K562 (cell line): ENCODE data around the gene SERPINB7. TPM values are rescaled to one million over a fixed set of nuclear protein-coding genes. Genes with fewer than 3 reads are reported as not detected.

Source experiments
- ATAC-seq: fragments of 200-7000 bp; cut with Tn5 transposase; 3 replicates; pipeline ENCODE4 v1.9.1; 2020; ENCODE audit warnings: moderate library complexity
- BruUV-seq: library from RNA; stranded (reverse); fragments of 400-500 nt; replicated peaks from 2 replicates; lab custom pipeline; 2021; lab: Mats Ljungman, UMichigan
- CTCF ChIA-PET: fragments of 300-600 bp; formaldehyde crosslinking; extraction: SDS; loops from one replicate; lab custom pipeline; 2021; ENCODE audit warnings: low intra/inter-chr PET ratio; lab: Yijun Ruan, JAX
- POLR2A ChIA-PET: fragments of 300-600, 350-650 bp; sonication (Branson Sonifier 250); formaldehyde crosslinking; extraction: SDS; loops from one replicate; lab custom pipeline; 2021; ENCODE audit warnings: antibody characterized with exemption, inconsistent platforms; lab: Yijun Ruan, JAX
- DNase-seq, 4 experiments: peaks; one replicate each; pipeline versions ENCODE4 v3.0.0 to v3.0.0-alpha.2; 2011 to 2018; ENCODE audit warnings: low spot score in 3 of 4, mixed read lengths in 3 of 4; ENCODE audit errors: extremely low read depth in 1 of 4
- FAIRE-seq: peaks from 2 replicates; lab custom pipeline; 2011; peaks lifted over from hg19 to GRCh38; lab: Jason Lieb, UNC
- H2AFZ ChIP-seq: 2 replicates; pipeline ENCODE4 v1.6.0; 2011; ENCODE audit warnings: low read depth, low read length, control low read depth, inconsistent platforms
- H3K27ac ChIP-seq: fragments of 200-600 bp; 3 replicates; pipeline ENCODE4 v1.8.0; 2011; ENCODE audit warnings: low read depth, mild to moderate bottlenecking, control low read depth, inconsistent platforms, low read length, moderate library complexity, mixed read lengths; ENCODE audit errors: extremely low read depth
- H3K27me3 ChIP-seq, 2 experiments: fragments of 300-600 bp in 1 of 2; 2 replicates in 1 of 2; 3 replicates in 1 of 2; pipeline versions ENCODE4 v1.6.0 to v1.8.0; 2011; ENCODE audit warnings: inconsistent platforms in 2 of 2, low read length in 2 of 2, mild to moderate bottlenecking in 1 of 2, mixed read lengths in 1 of 2, moderate library complexity in 1 of 2; ENCODE audit not compliant: control insufficient read depth in 2 of 2, insufficient read depth in 2 of 2
- H3K36me3 ChIP-seq: fragments of 300-600 bp; 3 replicates; pipeline ENCODE4 v1.8.0; 2011; ENCODE audit warnings: mild to moderate bottlenecking, low read length, inconsistent platforms; ENCODE audit not compliant: control insufficient read depth, insufficient read depth
- H3K4me1 ChIP-seq, 2 experiments: fragments of 200-600 bp in 1 of 2; replicated peaks in 1 of 2; 2 replicates in 1 of 2; 3 replicates in 1 of 2; pipeline versions ENCODE4 v1.5.1 to v1.8.0; 2011; ENCODE audit warnings: inconsistent platforms in 2 of 2, low read length in 2 of 2, mild to moderate bottlenecking in 1 of 2, mixed read lengths in 1 of 2, moderate library complexity in 1 of 2; ENCODE audit not compliant: control insufficient read depth in 2 of 2, insufficient read depth in 2 of 2
- H3K4me2 ChIP-seq: 2 replicates; pipeline ENCODE4 v1.6.1; 2011; ENCODE audit warnings: low read length, control low read depth, inconsistent platforms, mixed read lengths; ENCODE audit not compliant: insufficient read depth
- H3K4me3 ChIP-seq: fragments of 200-600 bp; sonication (generic), shearing (Covaris generic); 2 replicates; pipeline ENCODE4 v1.5.1; 2016; ENCODE audit warnings: control low read depth, inconsistent platforms
- H3K79me2 ChIP-seq: fragments of 200-600 bp; 3 replicates; pipeline ENCODE4 v1.8.0; 2011; ENCODE audit warnings: low read length, inconsistent platforms; ENCODE audit not compliant: control insufficient read depth, insufficient read depth
- H3K9ac ChIP-seq, 2 experiments: 2 replicates each; pipeline versions ENCODE4 v1.6.0 to v1.6.1; 2011; ENCODE audit warnings: low read depth in 2 of 2, low read length in 2 of 2, control low read depth in 1 of 2, inconsistent platforms in 1 of 2, mild to moderate bottlenecking in 1 of 2, mixed read lengths in 1 of 2; ENCODE audit not compliant: insufficient read depth in 1 of 2
- H3K9me1 ChIP-seq: one replicate; pipeline ENCODE4 v1.6.0; 2011; ENCODE audit warnings: inconsistent platforms, mild to moderate bottlenecking, low read length, moderate library complexity; ENCODE audit not compliant: control insufficient read depth, insufficient read depth
- H3K9me3 ChIP-seq: replicated peaks from 2 replicates; pipeline ENCODE4 v1.5.1; 2011; ENCODE audit warnings: low read depth, low read length, inconsistent platforms; ENCODE audit not compliant: control insufficient read depth, insufficient read depth
- H4K20me1 ChIP-seq: replicated peaks from 2 replicates; pipeline ENCODE4 v1.6.1; 2011; ENCODE audit warnings: low read length, inconsistent platforms, mixed read lengths; ENCODE audit not compliant: control insufficient read depth, insufficient read depth
- CREB3L1 ChIP-seq: fragments of 450-650 bp; IDR thresholded peaks from 2 replicates; pipeline ENCODE4 v1.6.1; 2014; ENCODE audit warnings: low read depth, mild to moderate bottlenecking, moderate library complexity, borderline replicate concordance
- FOS ChIP-seq: IDR thresholded peaks from 3 replicates; pipeline ENCODE4 v1.6.1; 2011; ENCODE audit not compliant: insufficient read length; ENCODE audit errors: extremely low read depth
- FOXK2 ChIP-seq, 2 experiments: fragments of 450-650 bp; IDR thresholded peaks in 1 of 2; conservative IDR thresholded peaks in 1 of 2; 2 replicates each; pipeline ENCODE4 v1.6.1; 2016; ENCODE audit warnings: low read depth in 2 of 2, mild to moderate bottlenecking in 1 of 2
- GATAD2B ChIP-seq: fragments of 450-650 bp; IDR thresholded peaks from 2 replicates; pipeline ENCODE4 v1.6.1; 2017; ENCODE audit warnings: mild to moderate bottlenecking, borderline replicate concordance
- JUNB ChIP-seq: fragments of 450-650 bp; formaldehyde crosslinking; conservative IDR thresholded peaks from 2 replicates; pipeline ENCODE4 v1.4.0; 2020; ENCODE audit warnings: mild to moderate bottlenecking
- KDM5B ChIP-seq: fragments of 200-600 bp; sonication (generic); IDR thresholded peaks from 2 replicates; pipeline ENCODE4 v1.6.1; 2012; ENCODE audit warnings: low read depth, mild to moderate bottlenecking, moderate library complexity, low read length, control low read depth, inconsistent platforms; ENCODE audit not compliant: insufficient replicate concordance
- KLF13 ChIP-seq: fragments of 450-650 bp; IDR thresholded peaks from 2 replicates; pipeline ENCODE4 v1.6.1; 2016; ENCODE audit warnings: missing genetic modification characterization, low read depth, mild to moderate bottlenecking, missing compliant biosample characterization, moderate library complexity, borderline replicate concordance
- LCOR ChIP-seq: sonication (generic); formaldehyde crosslinking; IDR thresholded peaks from 2 replicates; pipeline ENCODE4 v1.8.0; 2022; ENCODE audit warnings: mild to moderate bottlenecking, missing genetic modification reagents
- MED1 ChIP-seq: sonication (generic); formaldehyde crosslinking; IDR thresholded peaks from 2 replicates; pipeline ENCODE4 v1.8.1; 2023; ENCODE audit warnings: missing genetic modification reagents, borderline replicate concordance
- MEIS2 ChIP-seq: fragments of 450-650 bp; IDR thresholded peaks from 2 replicates; pipeline ENCODE4 v1.6.1; 2014; ENCODE audit warnings: mild to moderate bottlenecking; ENCODE audit not compliant: partially characterized antibody
- NFRKB ChIP-seq: fragments of 450-650 bp; IDR thresholded peaks from 2 replicates; pipeline ENCODE4 v1.6.1; 2016; ENCODE audit warnings: low read depth
- POLR2H ChIP-seq: IDR thresholded peaks from 2 replicates; pipeline ENCODE4 v1.6.1; 2016; ENCODE audit warnings: missing genetic modification characterization, low read depth, mild to moderate bottlenecking, control low read depth, missing compliant biosample characterization, moderate library complexity
- POU5F1 ChIP-seq: fragments of 150-350 bp; IDR thresholded peaks from 2 replicates; pipeline ENCODE4 v1.6.1; 2014; ENCODE audit warnings: borderline replicate concordance, low read length, low read depth, mild to moderate bottlenecking; ENCODE audit not compliant: partially characterized antibody
- PRPF4 ChIP-seq: fragments of 200-400 bp; formaldehyde crosslinking; IDR thresholded peaks from one replicate; pipeline ENCODE4 v1.6.1; 2017; ENCODE audit warnings: low read length, low read depth, mild to moderate bottlenecking; ENCODE audit not compliant: insufficient read depth, poor library complexity, severe bottlenecking
- TAF9B ChIP-seq: fragments of 450-650 bp; IDR thresholded peaks from 2 replicates; pipeline ENCODE4 v1.6.1; 2018; ENCODE audit warnings: mild to moderate bottlenecking; ENCODE audit not compliant: partially characterized antibody
- TCF3 ChIP-seq: sonication (generic); formaldehyde crosslinking; IDR thresholded peaks from 2 replicates; pipeline ENCODE4 v1.4.0; 2020; ENCODE audit warnings: mild to moderate bottlenecking, missing genetic modification reagents
- WHSC1 ChIP-seq: IDR thresholded peaks from one replicate; pipeline ENCODE4 v1.6.1; 2012; ENCODE audit warnings: low read length, control low read depth, inconsistent platforms
- ZKSCAN8 ChIP-seq: fragments of 200-800 bp; sonication (Bioruptor generic); IDR thresholded peaks from 2 replicates; pipeline ENCODE4 v1.6.1; 2016; ENCODE audit warnings: missing genetic modification characterization, missing compliant biosample characterization
- ZNF175 ChIP-seq: fragments of 200-800 bp; sonication (Bioruptor generic); IDR thresholded peaks from 2 replicates; pipeline ENCODE4 v1.6.1; 2016; ENCODE audit warnings: low read depth, mild to moderate bottlenecking, missing genetic modification characterization, missing compliant biosample characterization
- ZNF253 ChIP-seq: fragments of 250-450 bp; sonication (Bioruptor Pico); conservative IDR thresholded peaks from 2 replicates; pipeline ENCODE4 v1.6.1; 2021; ENCODE audit warnings: mild to moderate bottlenecking
- ZNF277 ChIP-seq: fragments of 250-450 bp; sonication (Bioruptor Pico); IDR thresholded peaks from 2 replicates; pipeline ENCODE4 v1.8.0; 2022; ENCODE audit warnings: inconsistent platforms, mild to moderate bottlenecking, moderate library complexity, borderline replicate concordance
- ZNF589 ChIP-seq: fragments of 200-800 bp; sonication (Bioruptor generic); IDR thresholded peaks from 2 replicates; pipeline ENCODE4 v1.6.1; 2016; ENCODE audit warnings: low read depth, missing genetic modification characterization, missing compliant biosample characterization
- WGBS: fragments of 100-300 bp; shearing (Covaris generic); methylation state at CpG from one replicate; pipeline ENCODE4 v1.1.6; 2016; ENCODE audit warnings: low coverage, mixed read lengths; ENCODE audit not compliant: insufficient coverage; ENCODE audit errors: missing lambda C conversion rate; 5-methylcytosine and 5-hydroxymethylcytosine counted together
- in situ Hi-C: fragments of 300-500 bp; cut with MboI; formaldehyde crosslinking; loops from 4 replicates; pipeline ENCODE4 v1.15.0; 2018; ENCODE audit warnings: inconsistent platforms, mixed read lengths
- intact Hi-C: fragments of 100-400 bp; cut with micrococcal nuclease; formaldehyde crosslinking; loops from 2 replicates; pipeline ENCODE4 v1.14.2; 2022
- polyA plus RNA-seq, 8 experiments: library from polyadenylated mRNA; depleted of rRNA in 4 of 8; stranded (reverse) in 5 of 8; unstranded in 3 of 8; fragments of >200 nt; fragmentation: Nextera tagmentation in 2 of 8; fragmentation: Illumina TruSeq in 1 of 8; extraction: Ambion mirVana in 2 of 8; extraction: Trizol in 1 of 8; gene quantifications; 2 replicates each; pipeline versions ENCODE4 v1.2.1 to v1.2.3, GENCODE V29; 2011 to 2014; ENCODE audit warnings: inconsistent platforms in 1 of 8, missing spikeins in 1 of 8
- total RNA-seq, 7 experiments: library from RNA; depleted of rRNA in 6 of 7; stranded (reverse); fragments of >200 nt in 6 of 7; fragmentation: Illumina TruSeq in 2 of 7; extraction: Trizol in 2 of 7; gene quantifications; 2 replicates each; pipeline versions ENCODE4 v1.2.1 to v1.2.3, GENCODE V29; 2011 to 2021; ENCODE audit warnings: low replicate concordance in 1 of 7

Gene SERPINB7
- total and polyA plus RNA-seq, 9 of the 15 experiments (the other 6 are each of a cell fraction or from before 2014, with no cell fraction given) = not detected

GRCh38 chr18:63774511-63774910 lies 707 bp upstream of the SERPINB7 start (continued):
- TF ChIP-seq PRPF4 = no peak
- TF ChIP-seq ZNF277 = no peak
- TF ChIP-seq FOS = no peak
- no peak for TF ChIP-seq TCF3 (CRISPR knock-in tag)

- no peak overlapping the region for H3K4me2 ChIP-seq
- no peaks in the 10 kb centered on the region for H3K27me3 ChIP-seq
- no TSS peak for BruUV-seq
- H3K4me3 ChIP-seq = no peak overlapping the region
- H3K4me1 ChIP-seq = no peaks in the 10 kb centered on the region
- DNase-seq (no peak), ATAC-seq (no peak), FAIRE-seq (no peak)
- CTCF ChIA-PET = no interaction called here
- intact Hi-C loops = no loop called here
- no peak overlapping the region for H3K9ac ChIP-seq
- H3K9me3 ChIP-seq = no peaks in the 10 kb centered on the region
- in situ Hi-C loops = no loop called here
- H4K20me1 ChIP-seq = no peaks in the 10 kb centered on the region
- H2AFZ ChIP-seq = no peak overlapping the region
- no peaks in the 10 kb centered on the region for H3K79me2 ChIP-seq
- WGBS = 0% methylated on average over 1 of the region's 1 CpG
- H3K27ac ChIP-seq = no peak overlapping the region
- POLR2A ChIA-PET = no interaction called here
- no peaks in the 10 kb centered on the region for H3K9me1 ChIP-seq
- H3K36me3 ChIP-seq = no peaks in the 10 kb centered on the region
- TF ChIP-seq KDM5B (no peak), POLR2H (tag) (no peak), ZNF253 (no peak), KLF13 (tag) (no peak), FOXK2 (conservative IDR thresholded peaks at IDR 0.05 in 1 of 2, IDR thresholded peaks at IDR 0.05 in 1 of 2; ENCODE audit: low read depth in 2 of 2) (no peak), MED1 (CRISPR knock-in tag) (no peak), ZNF175 (CRISPR knock-in tag) (no peak), CREB3L1 (no peak), GATAD2B (no peak), NFRKB (no peak), ZKSCAN8 (CRISPR knock-in tag) (no peak), MEIS2 (no peak), WHSC1 (no peak), ZNF589 (no peak), LCOR (CRISPR knock-in tag) (no peak), JUNB (CRISPR knock-in tag) (no peak), TAF9B (no peak), POU5F1 (no peak)
Measured at GRCh38 chr18:63779386-63779785, 4.2 kb downstream of the SERPINB7 start.
